22Rv1 (cell line): ENCODE results near the gene MPPED2.

Experiments
- CTCF ChIP-seq: fragments of 450-650 bp; IDR thresholded peaks from 2 replicates; pipeline ENCODE4 v1.5.1; 2017; ENCODE audit warnings: mild to moderate bottlenecking
- ZFX ChIP-seq: fragments of 450-650 bp; IDR thresholded peaks from 2 replicates; pipeline ENCODE4 v1.6.1; 2017; ENCODE audit warnings: antibody characterized with exemption, borderline replicate concordance

DNA sequence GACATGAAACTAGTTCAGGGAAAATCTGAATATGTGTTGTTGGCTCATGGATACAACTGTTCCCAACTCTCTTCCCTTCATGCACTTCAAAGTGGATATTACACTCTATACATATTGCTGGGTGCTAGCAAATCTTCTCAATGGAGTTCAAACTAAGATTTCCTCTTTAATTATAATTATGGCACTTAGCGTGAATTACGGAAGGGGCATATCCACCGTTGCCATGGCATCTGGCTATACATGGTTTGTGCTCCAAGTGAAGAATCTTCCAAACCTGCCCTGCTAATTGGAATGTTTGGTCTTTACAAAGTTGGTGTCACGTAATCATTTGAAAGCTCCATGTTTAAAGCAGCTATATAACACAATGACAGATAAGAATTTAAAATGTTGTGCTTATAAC is 5.6 kb downstream of the MPPED2 start:
- TF ChIP-seq CTCF (no peak), ZFX (no peak)
